GM12891 (cell line): Measurements from ENCODE around the gene DPH2.

ENCODE experiments used
- PAX5 ChIP-seq: IDR thresholded peaks from 2 replicates; pipeline ENCODE4 v1.6.1; 2011; ENCODE audit warnings: low read length, moderate library complexity, mild to moderate bottlenecking; ENCODE audit not compliant: insufficient read depth, severe bottlenecking
- POLR2A ChIP-seq: IDR thresholded peaks from 2 replicates; pipeline ENCODE4 v1.6.1; 2011; ENCODE audit warnings: low read depth, low read length, control low read depth
- POLR2AphosphoS5 ChIP-seq: IDR thresholded peaks from 2 replicates; pipeline ENCODE4 v1.6.1; 2011; ENCODE audit warnings: low read depth, low read length, control low read depth
- POU2F2 ChIP-seq: IDR thresholded peaks from 2 replicates; pipeline ENCODE4 v1.6.1; 2011; ENCODE audit warnings: low read depth, mild to moderate bottlenecking, control low read depth, low read length, moderate library complexity
- SPI1 ChIP-seq: IDR thresholded peaks from 2 replicates; pipeline ENCODE4 v1.6.1; 2011; ENCODE audit warnings: low read depth, low read length, control low read depth
- TAF1 ChIP-seq: IDR thresholded peaks from 2 replicates; pipeline ENCODE4 v1.6.1; 2011; ENCODE audit warnings: low read depth, low read length, control low read depth

DNA sequence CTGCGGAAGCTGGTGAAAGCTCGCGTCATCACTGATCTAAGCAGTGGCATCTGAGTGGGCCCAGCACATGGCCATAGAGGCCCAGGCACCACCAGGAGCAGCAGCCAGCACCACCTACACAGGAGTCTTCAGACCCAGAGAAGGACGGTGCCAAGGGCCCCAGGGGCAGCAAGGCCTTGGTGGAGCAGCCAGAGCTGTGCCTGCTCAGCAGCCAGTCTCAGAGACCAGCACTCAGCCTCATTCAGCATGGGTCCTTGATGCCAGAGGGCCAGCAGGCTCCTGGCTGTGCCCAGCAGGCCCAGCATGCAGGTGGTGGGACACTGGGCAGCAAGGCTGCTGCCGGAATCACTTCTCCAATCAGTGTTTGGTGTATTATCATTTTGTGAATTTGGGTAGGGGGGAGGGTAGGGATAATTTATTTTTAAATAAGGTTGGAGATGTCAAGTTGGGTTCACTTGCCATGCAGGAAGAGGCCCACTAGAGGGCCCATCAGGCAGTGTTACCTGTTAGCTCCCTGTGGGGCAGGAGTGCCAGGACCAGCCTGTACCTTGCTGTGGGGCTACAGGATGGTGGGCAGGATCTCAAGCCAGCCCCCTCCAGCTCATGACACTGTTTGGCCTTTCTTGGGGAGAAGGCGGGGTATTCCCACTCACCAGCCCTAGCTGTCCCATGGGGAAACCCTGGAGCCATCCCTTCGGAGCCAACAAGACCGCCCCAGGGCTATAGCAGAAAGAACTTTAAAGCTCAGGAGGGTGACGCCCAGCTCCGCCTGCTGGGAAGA lies 39.5 kb upstream of the DPH2 start:
- TF ChIP-seq POLR2AphosphoS5 = no peak
- TF ChIP-seq POLR2A = no peak
- no peak for TF ChIP-seq TAF1
- no peak for TF ChIP-seq SPI1
- no peak for TF ChIP-seq PAX5
- TF ChIP-seq POU2F2 = no peak
